ENCODE results near the gene CASQ2.

Gene CASQ2

DNA sequence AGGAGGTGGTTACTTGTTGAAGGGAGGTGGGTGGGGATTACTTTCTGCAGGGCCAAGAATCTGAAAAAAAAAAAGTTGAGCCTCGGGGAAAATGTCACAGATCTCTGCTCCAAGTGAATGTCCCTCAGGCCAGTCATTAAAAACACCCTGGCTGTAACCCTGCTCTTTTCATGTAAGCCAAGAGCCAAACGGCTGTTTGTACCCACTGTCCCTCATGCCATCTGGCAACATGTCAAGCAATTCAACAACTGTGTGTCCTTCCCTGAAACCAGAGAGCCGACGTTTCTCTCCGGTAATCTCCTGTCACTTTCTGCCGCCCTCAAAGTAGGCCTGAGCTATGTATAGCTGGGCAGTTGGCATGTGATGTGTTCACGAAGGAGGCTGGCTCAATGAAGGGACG lies 14.7 kb downstream of the CASQ2 start:
- TF ChIP-seq, protein P1, sequence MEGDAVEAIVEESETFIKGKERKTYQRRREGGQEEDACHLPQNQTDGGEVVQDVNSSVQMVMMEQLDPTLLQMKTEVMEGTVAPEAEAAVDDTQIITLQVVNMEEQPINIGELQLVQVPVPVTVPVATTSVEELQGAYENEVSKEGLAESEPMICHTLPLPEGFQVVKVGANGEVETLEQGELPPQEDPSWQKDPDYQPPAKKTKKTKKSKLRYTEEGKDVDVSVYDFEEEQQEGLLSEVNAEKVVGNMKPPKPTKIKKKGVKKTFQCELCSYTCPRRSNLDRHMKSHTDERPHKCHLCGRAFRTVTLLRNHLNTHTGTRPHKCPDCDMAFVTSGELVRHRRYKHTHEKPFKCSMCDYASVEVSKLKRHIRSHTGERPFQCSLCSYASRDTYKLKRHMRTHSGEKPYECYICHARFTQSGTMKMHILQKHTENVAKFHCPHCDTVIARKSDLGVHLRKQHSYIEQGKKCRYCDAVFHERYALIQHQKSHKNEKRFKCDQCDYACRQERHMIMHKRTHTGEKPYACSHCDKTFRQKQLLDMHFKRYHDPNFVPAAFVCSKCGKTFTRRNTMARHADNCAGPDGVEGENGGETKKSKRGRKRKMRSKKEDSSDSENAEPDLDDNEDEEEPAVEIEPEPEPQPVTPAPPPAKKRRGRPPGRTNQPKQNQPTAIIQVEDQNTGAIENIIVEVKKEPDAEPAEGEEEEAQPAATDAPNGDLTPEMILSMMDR (IDR thresholded peaks at IDR 0.05; ENCODE audit: borderline replicate concordance, insufficient read depth, low read depth, low read length), result no peak
- H3K4me3 ChIP-seq (ENCODE audit: low read depth, low read length), result no peak overlapping the region

DNA sequence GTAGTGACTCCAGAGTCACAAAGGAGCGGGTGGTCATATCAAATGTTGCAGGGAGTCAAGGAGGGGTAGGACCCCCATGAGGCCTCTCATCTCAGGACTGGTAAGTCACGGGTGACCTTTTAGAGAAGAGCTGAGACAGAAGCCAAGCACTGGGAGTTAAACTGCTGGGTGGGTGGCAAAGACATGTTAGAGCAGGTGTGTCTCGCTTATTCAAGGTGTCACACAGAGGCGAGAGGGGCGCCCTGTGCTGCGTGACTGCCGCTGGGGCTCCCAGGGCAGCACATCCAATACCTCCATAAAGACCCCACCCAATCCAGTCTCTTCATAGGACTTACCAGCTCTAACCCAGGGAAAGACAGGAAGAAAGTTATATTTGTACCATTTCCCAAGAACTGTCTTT lies 15.2 kb downstream of the CASQ2 start:
- TF ChIP-seq, protein P1 (IDR thresholded peaks at IDR 0.05; ENCODE audit: borderline replicate concordance, insufficient read depth, low read depth, low read length), result no peak
- no peak overlapping the region for H3K4me3 ChIP-seq (ENCODE audit: low read depth, low read length)

DNA sequence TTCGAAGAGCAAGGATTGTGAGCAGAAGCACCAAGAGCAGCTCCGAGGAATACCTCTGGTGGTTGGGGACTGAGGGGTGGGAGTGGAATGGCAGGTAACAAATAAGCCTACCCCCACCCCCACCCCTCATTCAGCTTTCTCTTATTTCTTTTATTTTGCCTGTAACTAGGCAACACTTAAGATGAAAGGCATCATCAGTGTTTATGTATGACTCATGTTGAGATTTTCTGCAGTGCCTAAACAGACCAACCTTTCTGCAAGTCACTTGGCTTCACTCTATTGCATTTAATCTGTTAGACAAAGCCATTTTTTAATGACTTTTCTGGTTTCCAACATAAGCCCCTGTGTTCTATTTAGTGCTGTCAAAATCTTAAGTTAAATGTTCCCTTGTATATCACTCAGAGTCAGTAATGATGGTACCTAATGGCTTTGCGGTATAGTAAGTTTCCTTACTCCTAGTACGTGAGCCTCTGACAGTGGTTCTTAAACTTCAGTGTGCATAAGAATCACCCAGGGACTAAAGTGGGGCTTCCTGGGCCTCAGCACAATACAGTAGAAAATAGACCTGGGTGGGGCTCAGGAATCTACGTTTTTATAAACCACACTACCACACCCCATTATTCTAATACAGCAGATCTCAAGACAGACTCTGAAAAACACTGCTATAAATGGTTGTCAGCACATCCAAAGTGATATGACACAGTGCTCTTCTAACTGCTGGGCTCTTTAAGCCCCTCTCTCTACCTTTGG lies 19.9 kb downstream of the CASQ2 start:
- TF ChIP-seq, protein P1 (IDR thresholded peaks at IDR 0.05; ENCODE audit: borderline replicate concordance, insufficient read depth, low read depth, low read length), result no peak
- no peak overlapping the region for H3K4me3 ChIP-seq (ENCODE audit: low read depth, low read length)

DNA sequence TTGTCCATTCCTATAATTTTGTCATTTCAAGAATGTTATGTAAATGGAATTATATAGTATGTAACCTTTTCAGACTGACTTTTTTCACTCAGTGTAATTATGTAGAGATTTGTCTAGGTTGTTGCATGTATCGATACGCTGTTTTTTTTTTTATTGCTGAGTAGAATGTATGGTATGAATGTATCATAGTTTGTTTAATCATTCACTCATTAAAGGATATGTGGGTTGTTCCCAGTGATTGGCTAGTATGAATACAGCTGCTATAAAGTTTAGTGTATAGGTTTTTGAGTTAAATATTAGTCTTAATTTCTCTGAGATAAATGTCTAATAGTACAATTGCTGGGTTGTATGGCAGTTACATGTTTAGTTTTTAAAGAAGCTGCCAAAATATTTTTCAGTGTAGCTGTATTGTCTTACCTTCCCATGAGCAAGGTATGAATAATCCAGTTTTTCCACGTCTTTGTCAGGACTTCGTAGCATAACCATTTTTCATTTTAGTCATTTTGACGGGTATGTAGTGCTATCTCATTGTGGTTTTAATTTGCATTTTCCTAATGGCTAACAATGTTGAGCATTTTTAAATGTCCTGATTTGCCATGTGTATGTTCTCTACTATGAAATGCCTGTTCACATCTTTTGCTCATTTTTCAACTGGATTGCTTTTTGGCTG lies 22.4 kb downstream of the CASQ2 start:
- TF ChIP-seq, protein P1 (IDR thresholded peaks at IDR 0.05; ENCODE audit: borderline replicate concordance, insufficient read depth, low read depth, low read length), result no peak
- H3K4me3 ChIP-seq (ENCODE audit: low read depth, low read length), result no peak overlapping the region

DNA sequence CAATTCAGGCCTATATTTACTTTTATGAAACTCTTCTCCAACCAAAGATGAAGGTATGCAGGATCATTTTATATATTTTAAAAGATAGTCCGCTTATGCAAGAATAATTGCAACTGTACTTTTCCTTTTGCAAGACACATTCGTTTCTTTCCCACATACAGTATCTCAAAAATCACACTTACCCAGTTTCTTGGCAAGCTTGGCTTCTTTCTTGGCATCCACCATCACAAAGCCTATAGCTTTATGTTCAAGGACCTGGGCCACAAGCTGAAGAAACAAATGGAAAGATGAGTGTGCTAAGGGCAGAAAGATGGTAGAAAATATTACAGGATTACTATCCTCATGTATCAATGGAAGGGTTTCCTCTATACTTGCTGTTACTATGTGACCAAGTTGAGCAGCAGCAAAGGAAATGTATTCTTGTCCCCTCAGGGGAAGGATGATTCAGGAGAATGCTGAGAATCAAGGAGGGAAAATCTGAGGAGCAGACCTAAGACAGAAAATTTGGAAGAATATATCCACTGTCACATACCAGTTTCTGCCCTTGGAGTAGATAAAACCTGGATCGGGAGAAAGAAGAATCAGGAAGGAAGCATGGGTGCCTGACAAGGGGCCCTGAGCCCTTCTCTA lies 23.8 kb downstream of the CASQ2 start:
- TF ChIP-seq, protein P1 (IDR thresholded peaks at IDR 0.05; ENCODE audit: borderline replicate concordance, insufficient read depth, low read depth, low read length), result no peak
- H3K4me3 ChIP-seq (ENCODE audit: low read depth, low read length), result no peak overlapping the region

DNA sequence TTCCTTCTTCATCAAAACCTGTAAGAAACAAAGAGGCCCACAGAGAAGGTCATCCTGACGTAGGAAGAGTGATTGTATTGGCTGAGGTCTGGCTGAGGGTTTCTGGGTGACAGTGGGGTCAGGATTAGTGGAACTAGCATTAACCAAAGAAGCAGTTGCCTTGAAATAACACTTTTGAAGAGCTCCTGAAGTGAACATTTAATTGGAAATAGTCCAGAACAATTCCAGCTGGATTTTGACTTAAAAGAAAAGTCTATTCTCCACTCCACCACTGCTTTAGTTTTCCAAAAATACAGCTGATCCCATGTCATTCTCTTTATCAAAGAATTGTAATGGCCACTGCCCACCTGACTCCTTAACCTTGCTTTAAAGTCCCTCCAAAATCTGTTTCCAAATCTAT lies 27.7 kb downstream of the CASQ2 start:
- TF ChIP-seq, protein P1 (IDR thresholded peaks at IDR 0.05; ENCODE audit: borderline replicate concordance, insufficient read depth, low read depth, low read length), result no peak
- no peak overlapping the region for H3K4me3 ChIP-seq (ENCODE audit: low read depth, low read length)

Data from GM12875 (cell line).